ENCODE results near the gene HK1.

The HK1 gene

DNA sequence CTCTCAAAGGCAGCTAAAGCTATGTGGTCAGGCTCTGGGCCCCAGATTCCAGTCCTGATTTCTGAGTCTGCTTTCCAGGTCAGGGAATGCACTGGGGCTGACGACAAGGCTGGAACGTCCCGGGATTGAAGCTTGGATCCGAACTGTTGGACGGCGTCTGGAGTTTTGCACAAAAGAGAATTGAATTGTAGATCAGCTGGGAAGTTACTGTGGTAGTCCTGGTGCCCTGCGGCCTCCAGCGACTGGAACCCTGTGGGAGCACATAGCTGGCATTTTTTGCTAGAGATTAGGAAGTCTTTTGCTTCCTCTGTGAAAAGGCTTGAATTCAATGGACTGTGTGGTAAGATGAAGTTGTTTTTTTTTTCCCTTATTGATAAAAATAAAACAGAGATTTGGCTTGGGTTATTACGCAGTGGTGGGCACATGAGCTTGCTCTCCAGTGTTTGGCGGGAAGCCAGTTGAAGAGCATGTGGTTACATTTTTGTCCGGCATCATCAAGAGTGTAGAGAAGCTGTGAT, at the start of gene HK1:
TSS of gene HK1 (plus strand) at position 51 of the 518 bp plus-strand sequence.
- Histone ChIP-seq H3K36me3 (ENCODE audit: insufficient read depth, low read length) (no peaks in the 10 kb centered on the region), H3K9me3 (ENCODE audit: low read length) (no peaks in the 10 kb centered on the region), H3K27me3 (ENCODE audit: insufficient read depth, low read length) (no peaks in the 10 kb centered on the region; the same call in 1 of the 2 replicates), H3K4me3 (ENCODE audit: low read depth, low read length, poor library complexity, severe bottlenecking) (no peak within 1 kb of the TSS), H3K9ac (ENCODE audit: low read length) (no peak within 1 kb of the TSS), H3K4me1 (ENCODE audit: insufficient read depth, low read length, severe bottlenecking) (peaks cover 17% of the 10 kb centered on the region), H3K4me2 (ENCODE audit: low read length) (peak within 1 kb of the TSS; percentile 26; the same call in 1 of the 2 replicates), H3K27ac (ENCODE audit: low read depth, low read length, poor library complexity, severe bottlenecking) (no peak within 1 kb of the TSS), H3K79me2 (ENCODE audit: insufficient read depth, low read length) (no peaks in the 10 kb centered on the region), H2AFZ (ENCODE audit: low read length) (no peak within 1 kb of the TSS), H3K9me2 (ENCODE audit: low read depth, low read length) (no peaks in the 10 kb centered on the region), H4K20me1 (ENCODE audit: insufficient read depth, low read length) (no peaks in the 10 kb centered on the region), H3F3A (ENCODE audit: insufficient read depth, low read length) (no peaks in the 10 kb centered on the region)
- TF ChIP-seq EZH2 (IDR thresholded peaks at IDR 0.05; ENCODE audit: borderline replicate concordance, low read length) = no peak
- TF ChIP-seq, protein P1, sequence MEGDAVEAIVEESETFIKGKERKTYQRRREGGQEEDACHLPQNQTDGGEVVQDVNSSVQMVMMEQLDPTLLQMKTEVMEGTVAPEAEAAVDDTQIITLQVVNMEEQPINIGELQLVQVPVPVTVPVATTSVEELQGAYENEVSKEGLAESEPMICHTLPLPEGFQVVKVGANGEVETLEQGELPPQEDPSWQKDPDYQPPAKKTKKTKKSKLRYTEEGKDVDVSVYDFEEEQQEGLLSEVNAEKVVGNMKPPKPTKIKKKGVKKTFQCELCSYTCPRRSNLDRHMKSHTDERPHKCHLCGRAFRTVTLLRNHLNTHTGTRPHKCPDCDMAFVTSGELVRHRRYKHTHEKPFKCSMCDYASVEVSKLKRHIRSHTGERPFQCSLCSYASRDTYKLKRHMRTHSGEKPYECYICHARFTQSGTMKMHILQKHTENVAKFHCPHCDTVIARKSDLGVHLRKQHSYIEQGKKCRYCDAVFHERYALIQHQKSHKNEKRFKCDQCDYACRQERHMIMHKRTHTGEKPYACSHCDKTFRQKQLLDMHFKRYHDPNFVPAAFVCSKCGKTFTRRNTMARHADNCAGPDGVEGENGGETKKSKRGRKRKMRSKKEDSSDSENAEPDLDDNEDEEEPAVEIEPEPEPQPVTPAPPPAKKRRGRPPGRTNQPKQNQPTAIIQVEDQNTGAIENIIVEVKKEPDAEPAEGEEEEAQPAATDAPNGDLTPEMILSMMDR (IDR thresholded peaks at IDR 0.05; ENCODE audit: low read length) = no peak

GRCh38 chr10:69229616-69229916, 48.7 kb upstream of the HK1 start:
- H3K4me1 ChIP-seq (ENCODE audit: insufficient read depth, low read length, severe bottlenecking) = peaks cover 26% of the 10 kb centered on the region
- no peak overlapping the region for H3K27ac ChIP-seq (ENCODE audit: low read depth, low read length, poor library complexity, severe bottlenecking)
- H3K9me2 ChIP-seq (ENCODE audit: low read depth, low read length) = no peaks in the 10 kb centered on the region
- H3K4me3 ChIP-seq (ENCODE audit: low read depth, low read length, poor library complexity, severe bottlenecking) = no peak overlapping the region
- no peaks in the 10 kb centered on the region for H3K9me3 ChIP-seq (ENCODE audit: low read length)
- no peaks in the 10 kb centered on the region for H3K36me3 ChIP-seq (ENCODE audit: insufficient read depth, low read length)
- H2AFZ ChIP-seq (ENCODE audit: low read length) = no peak overlapping the region
- no peaks in the 10 kb centered on the region for H3K79me2 ChIP-seq (ENCODE audit: insufficient read depth, low read length)
- H3F3A ChIP-seq (ENCODE audit: insufficient read depth, low read length) = no peaks in the 10 kb centered on the region
- H3K9ac ChIP-seq (ENCODE audit: low read length) = no peak overlapping the region
- H4K20me1 ChIP-seq (ENCODE audit: insufficient read depth, low read length) = no peaks in the 10 kb centered on the region
- peak overlapping the region; percentile 20; the same call in 1 of the 2 replicates for H3K4me2 ChIP-seq (ENCODE audit: low read length)
- H3K27me3 ChIP-seq (ENCODE audit: insufficient read depth, low read length) = no peaks in the 10 kb centered on the region
- TF ChIP-seq, protein P1 (IDR thresholded peaks at IDR 0.05; ENCODE audit: low read length) = no peak
- no peak for TF ChIP-seq EZH2 (IDR thresholded peaks at IDR 0.05; ENCODE audit: borderline replicate concordance, low read length)

DNA sequence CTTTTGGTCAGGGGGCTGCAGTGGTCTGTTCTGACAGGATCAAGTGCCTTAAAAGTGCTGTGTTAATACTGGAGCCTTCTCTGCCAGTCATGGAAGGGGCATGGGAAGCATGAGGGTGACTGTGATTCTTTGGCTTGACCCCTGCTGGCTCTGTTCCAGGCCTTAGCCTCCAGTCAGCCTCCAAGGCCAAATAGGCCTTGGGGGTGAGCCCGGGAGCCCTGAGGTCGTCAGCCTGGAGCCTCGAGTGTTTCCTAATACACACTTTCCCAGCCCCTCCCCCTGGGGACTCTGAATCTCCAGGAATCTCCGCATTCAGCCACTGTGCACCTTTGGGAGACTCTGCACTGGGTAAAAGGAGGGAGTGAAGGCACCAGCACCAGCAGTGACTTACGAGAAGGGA, 48.2 kb upstream of the HK1 start:
- Histone ChIP-seq H3K4me2 (ENCODE audit: low read length) (no peak overlapping the region), H3K27ac (ENCODE audit: low read depth, low read length, poor library complexity, severe bottlenecking) (no peak overlapping the region), H3K27me3 (ENCODE audit: insufficient read depth, low read length) (no peaks in the 10 kb centered on the region), H3K4me1 (ENCODE audit: insufficient read depth, low read length, severe bottlenecking) (peaks cover 21% of the 10 kb centered on the region), H3K79me2 (ENCODE audit: insufficient read depth, low read length) (no peaks in the 10 kb centered on the region), H3K9me3 (ENCODE audit: low read length) (no peaks in the 10 kb centered on the region), H2AFZ (ENCODE audit: low read length) (no peak overlapping the region), H3K36me3 (ENCODE audit: insufficient read depth, low read length) (no peaks in the 10 kb centered on the region), H3K9me2 (ENCODE audit: low read depth, low read length) (no peaks in the 10 kb centered on the region), H4K20me1 (ENCODE audit: insufficient read depth, low read length) (no peaks in the 10 kb centered on the region), H3F3A (ENCODE audit: insufficient read depth, low read length) (no peaks in the 10 kb centered on the region), H3K4me3 (ENCODE audit: low read depth, low read length, poor library complexity, severe bottlenecking) (no peak overlapping the region), H3K9ac (ENCODE audit: low read length) (no peak overlapping the region)
- TF ChIP-seq, protein P1 (IDR thresholded peaks at IDR 0.05; ENCODE audit: low read length) = no peak
- TF ChIP-seq EZH2 (IDR thresholded peaks at IDR 0.05; ENCODE audit: borderline replicate concordance, low read length) = no peak
